Umbilical cord (tissue), 2 donors: ENCODE data around the gene FOXA2. TPM values are rescaled to one million over a fixed set of nuclear protein-coding genes. Genes with fewer than 3 reads are reported as not detected.
"Not testable (repeated sequence)": the region's sequence is repeated elsewhere in the genome, so short reads cannot be mapped to it uniquely, and the experiment has no call there.

Experiments
- DNase-seq: peaks from one replicate; pipeline ENCODE4 v3.0.0-alpha.2; 2015; ENCODE audit warnings: low spot score
- total RNA-seq: library from RNA; depleted of rRNA; stranded (reverse); fragments of >200 nt; gene quantifications from one replicate; pipeline ENCODE4 v1.2.3, GENCODE V29; 2014; ENCODE audit warnings: low replicate concordance; ENCODE audit not compliant: insufficient read depth

The FOXA2 gene
- 0.48 TPM for total RNA-seq

GRCh38 chr20:22584522-22584921 lies at the start of gene FOXA2:
FOXA2 (minus strand) TSS chr20:22584572; CDS start chr20:22584278, 294 bp downstream.
- DNase-seq = no peak

- DNase-seq = no peak
Observed at GRCh38 chr20:22630701-22631100, 46.3 kb upstream of the FOXA2 start.

- DNase-seq = no peak
Observed at GRCh38 chr20:22629927-22630326, 45.6 kb upstream of the FOXA2 start.

- DNase-seq = no peak
Observed at GRCh38 chr20:22629447-22629846, 45.1 kb upstream of the FOXA2 start.

GRCh38 chr20:22626496-22626895 lies 42.1 kb upstream of the FOXA2 start:
- DNase-seq = no peak

GRCh38 chr20:22623211-22623610 lies 38.8 kb upstream of the FOXA2 start:
- DNase-seq = no peak

GRCh38 chr20:22620342-22620741 lies 36.0 kb upstream of the FOXA2 start:
- DNase-seq = no peak

GRCh38 chr20:22619806-22620205 lies 35.4 kb upstream of the FOXA2 start:
- DNase-seq = no peak

- no peak for DNase-seq
Observed at GRCh38 chr20:22619272-22619671, 34.9 kb upstream of the FOXA2 start.

- no peak for DNase-seq
Observed at GRCh38 chr20:22617160-22617559, 32.8 kb upstream of the FOXA2 start.

- DNase-seq = no peak
Observed at GRCh38 chr20:22616551-22616950, 32.2 kb upstream of the FOXA2 start.

- DNase-seq = no peak
Observed at GRCh38 chr20:22615425-22615824, 31.1 kb upstream of the FOXA2 start.

GRCh38 chr20:22611636-22612035 lies 27.3 kb upstream of the FOXA2 start:
- no peak for DNase-seq

GRCh38 chr20:22607695-22608094 lies 23.3 kb upstream of the FOXA2 start:
- DNase-seq = no peak

GRCh38 chr20:22604815-22605214 lies 20.4 kb upstream of the FOXA2 start:
- DNase-seq = no peak

- DNase-seq = no peak
Observed at GRCh38 chr20:22601361-22602141, 17.2 kb upstream of the FOXA2 start.

GRCh38 chr20:22599258-22599657 lies 14.9 kb upstream of the FOXA2 start:
- DNase-seq = not testable (repeated sequence)

GRCh38 chr20:22597303-22597702 lies 12.9 kb upstream of the FOXA2 start:
- no peak for DNase-seq

GRCh38 chr20:22590662-22591061 lies 6.3 kb upstream of the FOXA2 start:
- no peak for DNase-seq

GRCh38 chr20:22586645-22587310 lies 2.4 kb upstream of the FOXA2 start:
- peak; percentile 10 for DNase-seq

GRCh38 chr20:22585786-22586493 lies 1.6 kb upstream of the FOXA2 start:
- DNase-seq = no peak
